Thoracic aorta (tissue), 2 donors: ENCODE data around the gene ACSM2B. TPM values are rescaled to one million over a fixed set of nuclear protein-coding genes. Genes with fewer than 3 reads are reported as not detected.
"Not testable (repeated sequence)": the region's sequence is repeated elsewhere in the genome, so short reads cannot be mapped to it uniquely, and the experiment has no call there.

ENCODE experiments used
- ATAC-seq: fragments of 150-250 bp; one replicate; pipeline ENCODE4 v1.8.0; 2017; ENCODE audit warnings: low read depth; ENCODE audit not compliant: insufficient number of reproducible peaks, low FRiP score
- DNase-seq: peaks from one replicate; pipeline ENCODE4 v3.0.0-alpha.2; 2020; ENCODE audit warnings: low spot score
- H3K27ac ChIP-seq, 2 donors: fragments of 200-600 bp; sonication (generic); 1 replicate in 1 of 2; 2 replicates in 1 of 2; pipeline ENCODE4 v1.5.1; 2016; ENCODE audit warnings: mild to moderate bottlenecking in 2 of 2, moderate library complexity in 2 of 2
- H3K27me3 ChIP-seq: fragments of 200-600 bp; sonication (generic); replicated peaks from 2 replicates; pipeline ENCODE4 v1.6.0; 2016; ENCODE audit warnings: mild to moderate bottlenecking; ENCODE audit not compliant: insufficient read depth
- H3K36me3 ChIP-seq: fragments of 200-600 bp; sonication (generic); one replicate; pipeline ENCODE4 v1.5.1; 2016
- H3K4me1 ChIP-seq, 2 donors: fragments of 200-600 bp; sonication (generic); 1 replicate in 1 of 2; 2 replicates in 1 of 2; pipeline versions ENCODE4 v1.5.1 to v1.6.0; 2016; ENCODE audit warnings: low read depth in 2 of 2, mild to moderate bottlenecking in 1 of 2; ENCODE audit not compliant: control insufficient read depth in 1 of 2
- H3K4me3 ChIP-seq: fragments of 200-600 bp; sonication (generic); 2 replicates; pipeline ENCODE4 v1.5.1; 2016; ENCODE audit warnings: mild to moderate bottlenecking
- H3K9me3 ChIP-seq: fragments of 200-600 bp; sonication (generic); 2 replicates; pipeline ENCODE4 v1.5.1; 2016
- total RNA-seq, 2 donors: library from RNA; depleted of rRNA; stranded (reverse); fragments of >200 nt; gene quantifications; one replicate each; pipeline versions ENCODE4 v1.1.0 to v1.2.3, GENCODE V29; 2016
- TF ChIP-seq, protein P1 (sequence below): fragments of 200-600 bp; sonication (generic); IDR thresholded peaks from one replicate; pipeline ENCODE4 v1.5.1; 2019; ENCODE audit warnings: antibody characterized with exemption

Gene ACSM2B
- total RNA-seq, 2 donors from 2014 or later = not detected

DNA sequence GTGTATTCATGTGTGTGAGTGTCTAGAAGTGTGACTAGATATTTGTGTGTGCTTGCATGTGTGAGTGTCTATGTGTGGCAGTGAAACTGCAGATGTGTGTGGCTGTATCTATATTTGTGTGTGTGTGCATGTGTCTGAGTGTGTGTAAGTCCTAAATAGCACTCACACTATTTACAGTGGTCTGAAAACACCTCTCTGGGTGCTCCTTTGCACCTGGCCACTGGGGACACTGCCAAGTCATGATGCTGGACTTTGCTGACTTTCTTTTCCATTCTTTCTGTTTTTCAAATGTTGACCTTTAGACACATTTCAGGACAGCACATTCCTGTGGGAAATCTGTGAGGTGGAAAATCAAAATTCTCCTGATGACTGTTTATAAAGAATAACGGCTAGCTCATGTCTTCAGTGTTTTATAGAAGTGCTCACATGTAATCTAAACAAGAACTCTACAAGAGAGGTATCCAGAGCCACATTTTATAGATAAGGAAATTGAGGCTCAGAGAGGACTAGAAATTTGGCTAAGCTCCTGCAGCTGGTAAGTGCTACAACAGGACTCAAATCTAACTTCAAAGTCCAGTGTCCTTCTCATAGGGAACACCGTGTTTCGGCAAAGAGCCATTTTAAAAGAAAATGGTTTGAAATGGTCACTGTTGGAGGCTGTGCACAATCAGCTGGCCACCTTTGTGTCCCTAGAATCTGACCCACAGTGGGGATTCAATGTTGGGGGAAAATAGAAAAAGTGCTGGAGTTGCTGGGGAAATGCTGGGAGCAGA lies 4.5 kb upstream of the ACSM2B start:
- not testable (repeated sequence) for ATAC-seq, H3K4me3 ChIP-seq, H3K27ac ChIP-seq, H3K9me3 ChIP-seq, DNase-seq, H3K4me1 ChIP-seq, H3K36me3 ChIP-seq, H3K27me3 ChIP-seq

DNA sequence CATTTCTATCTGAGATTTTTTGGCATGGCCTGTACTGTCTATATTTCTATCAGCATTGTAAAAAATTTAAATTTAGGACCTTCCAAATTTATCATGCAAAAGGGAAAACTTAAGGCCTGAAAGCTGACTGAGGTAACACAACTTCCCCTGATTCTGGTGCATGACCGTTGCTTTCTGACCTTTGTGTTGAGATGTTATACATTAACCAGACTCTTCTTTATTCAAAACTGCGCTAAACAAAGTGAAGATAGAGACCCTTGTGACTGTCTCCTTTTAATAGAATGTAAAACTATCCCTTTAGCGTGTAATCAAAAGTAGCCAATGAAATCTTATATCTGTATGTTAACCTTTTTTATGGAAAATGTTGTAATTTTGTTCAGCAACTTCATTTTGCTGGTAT lies 1.9 kb upstream of the ACSM2B start:
- not testable (repeated sequence) for H3K27ac ChIP-seq, H3K9me3 ChIP-seq, DNase-seq, ATAC-seq, H3K4me3 ChIP-seq, H3K4me1 ChIP-seq, H3K27me3 ChIP-seq, H3K36me3 ChIP-seq

DNA sequence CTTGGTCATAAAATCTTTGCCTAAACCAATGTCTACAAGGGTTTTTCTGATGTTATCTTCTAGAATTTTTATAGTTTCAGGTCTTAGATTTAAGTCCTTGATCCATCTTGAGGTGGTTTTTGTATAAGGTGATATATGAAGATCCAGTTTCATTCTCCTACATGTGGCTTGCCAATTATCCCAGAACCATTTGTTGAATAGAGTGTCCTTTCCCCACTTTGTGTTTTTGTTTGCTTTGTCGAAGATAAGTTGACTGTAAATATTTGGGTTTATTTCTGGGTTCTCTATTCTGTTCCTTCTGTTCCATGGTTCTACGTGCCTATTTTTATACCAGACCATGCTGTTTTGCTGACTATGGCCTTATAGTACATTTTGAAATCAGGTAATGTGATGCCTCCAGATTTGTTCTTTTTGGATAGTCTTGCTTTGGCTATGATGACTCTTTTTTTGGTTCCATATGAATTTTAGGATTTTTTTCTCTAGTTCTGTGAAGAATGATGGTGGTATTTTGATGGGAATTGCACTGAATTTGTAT lies 7.0 kb downstream of the ACSM2B start:
- ATAC-seq, DNase-seq, H3K4me1 ChIP-seq, H3K27me3 ChIP-seq, H3K36me3 ChIP-seq, H3K9me3 ChIP-seq, H3K27ac ChIP-seq, H3K4me3 ChIP-seq: not testable (repeated sequence)

DNA sequence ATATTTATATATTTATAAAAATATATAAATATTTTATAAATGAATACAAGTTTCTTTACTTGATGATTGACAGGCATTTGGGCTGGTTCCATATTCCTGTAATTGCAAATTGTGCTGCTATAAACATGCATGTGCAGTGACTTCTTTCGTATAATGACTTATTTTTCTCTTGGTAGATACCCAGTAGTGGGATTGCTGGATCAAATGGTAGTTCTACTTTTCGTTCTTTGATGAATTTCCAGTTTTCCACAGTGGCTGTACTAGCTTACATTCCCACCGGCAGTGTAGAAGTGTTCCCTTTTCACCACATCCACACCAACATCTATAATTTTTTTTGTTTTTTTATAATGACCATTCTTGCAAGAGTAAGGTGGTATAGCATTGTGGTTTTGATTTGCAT lies 7.8 kb downstream of the ACSM2B start:
- TF ChIP-seq, protein P1, sequence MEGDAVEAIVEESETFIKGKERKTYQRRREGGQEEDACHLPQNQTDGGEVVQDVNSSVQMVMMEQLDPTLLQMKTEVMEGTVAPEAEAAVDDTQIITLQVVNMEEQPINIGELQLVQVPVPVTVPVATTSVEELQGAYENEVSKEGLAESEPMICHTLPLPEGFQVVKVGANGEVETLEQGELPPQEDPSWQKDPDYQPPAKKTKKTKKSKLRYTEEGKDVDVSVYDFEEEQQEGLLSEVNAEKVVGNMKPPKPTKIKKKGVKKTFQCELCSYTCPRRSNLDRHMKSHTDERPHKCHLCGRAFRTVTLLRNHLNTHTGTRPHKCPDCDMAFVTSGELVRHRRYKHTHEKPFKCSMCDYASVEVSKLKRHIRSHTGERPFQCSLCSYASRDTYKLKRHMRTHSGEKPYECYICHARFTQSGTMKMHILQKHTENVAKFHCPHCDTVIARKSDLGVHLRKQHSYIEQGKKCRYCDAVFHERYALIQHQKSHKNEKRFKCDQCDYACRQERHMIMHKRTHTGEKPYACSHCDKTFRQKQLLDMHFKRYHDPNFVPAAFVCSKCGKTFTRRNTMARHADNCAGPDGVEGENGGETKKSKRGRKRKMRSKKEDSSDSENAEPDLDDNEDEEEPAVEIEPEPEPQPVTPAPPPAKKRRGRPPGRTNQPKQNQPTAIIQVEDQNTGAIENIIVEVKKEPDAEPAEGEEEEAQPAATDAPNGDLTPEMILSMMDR = no peak
- no peak for DNase-seq
- Histone ChIP-seq H3K27ac (no peak overlapping the region), H3K27me3 (no peaks in the 10 kb centered on the region), H3K36me3 (no peaks in the 10 kb centered on the region), H3K4me3 (no peak overlapping the region), H3K9me3 (no peaks in the 10 kb centered on the region), H3K4me1 (no peaks in the 10 kb centered on the region)
- ATAC-seq = no peak

DNA sequence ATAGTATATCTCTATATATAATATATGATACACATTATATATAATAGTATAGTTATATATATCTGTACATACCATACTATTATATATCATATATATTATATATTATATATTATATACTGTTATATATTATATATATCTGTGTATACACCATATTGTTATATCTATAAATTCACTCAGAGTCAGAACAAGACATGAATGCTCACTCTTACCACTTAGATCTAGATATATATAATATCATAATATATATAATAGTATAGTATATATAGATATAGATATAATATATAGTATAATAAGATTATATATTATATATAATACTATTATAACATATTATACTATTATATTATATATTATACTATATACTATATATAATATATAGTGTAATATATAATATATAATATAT lies 9.3 kb downstream of the ACSM2B start:
- H3K4me3 ChIP-seq = no peak overlapping the region
- peaks cover 3% of the 10 kb centered on the region for H3K9me3 ChIP-seq
- no peaks in the 10 kb centered on the region for H3K36me3 ChIP-seq
- DNase-seq (no peak), ATAC-seq (no peak)
- TF ChIP-seq, protein P1 = no peak
- H3K27me3 ChIP-seq = no peaks in the 10 kb centered on the region
- H3K27ac ChIP-seq = no peak overlapping the region
- H3K4me1 ChIP-seq = no peaks in the 10 kb centered on the region

DNA sequence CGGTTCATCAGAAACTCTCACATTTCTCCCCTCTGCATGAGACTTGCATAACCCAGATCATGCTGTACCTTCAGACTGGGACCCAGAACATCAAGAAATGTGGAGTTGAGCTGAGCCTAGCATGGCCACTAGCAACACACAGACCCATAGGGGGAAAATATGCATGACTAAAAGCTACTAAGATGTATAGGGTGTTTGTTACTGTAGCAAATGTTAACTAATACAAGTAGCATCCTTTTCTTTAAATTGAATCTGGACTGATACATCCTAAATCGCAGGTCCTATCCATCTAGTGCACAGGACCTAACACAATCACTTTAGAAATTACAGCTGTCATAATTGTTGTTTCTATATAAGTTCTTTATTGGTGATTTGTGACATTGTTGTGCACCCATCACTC lies 10.8 kb downstream of the ACSM2B start:
- not testable (repeated sequence) for H3K9me3 ChIP-seq, H3K4me3 ChIP-seq, H3K36me3 ChIP-seq, H3K27me3 ChIP-seq, H3K27ac ChIP-seq, ATAC-seq, DNase-seq, H3K4me1 ChIP-seq

DNA sequence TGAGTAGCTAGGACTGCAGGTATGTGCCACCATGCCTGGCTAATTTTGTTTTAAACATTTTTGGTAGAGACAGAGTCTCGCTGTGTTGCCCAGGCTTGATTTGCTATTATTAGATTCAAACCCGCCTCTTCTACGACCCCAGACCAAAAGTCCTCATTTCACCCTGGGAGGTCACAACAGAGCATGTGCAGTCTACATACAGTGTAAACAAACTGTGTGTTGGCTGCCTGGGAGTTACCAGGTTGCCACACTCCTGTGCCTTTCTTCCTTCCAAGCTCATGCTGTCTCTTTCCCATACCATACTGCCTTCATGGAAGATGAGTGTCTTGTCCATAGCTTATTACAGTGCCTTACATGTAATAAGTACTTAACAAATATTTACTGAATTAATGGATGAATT lies 11.9 kb downstream of the ACSM2B start:
- H3K27ac ChIP-seq, H3K27me3 ChIP-seq, H3K4me3 ChIP-seq, ATAC-seq, H3K36me3 ChIP-seq, H3K9me3 ChIP-seq, DNase-seq, H3K4me1 ChIP-seq: not testable (repeated sequence)

DNA sequence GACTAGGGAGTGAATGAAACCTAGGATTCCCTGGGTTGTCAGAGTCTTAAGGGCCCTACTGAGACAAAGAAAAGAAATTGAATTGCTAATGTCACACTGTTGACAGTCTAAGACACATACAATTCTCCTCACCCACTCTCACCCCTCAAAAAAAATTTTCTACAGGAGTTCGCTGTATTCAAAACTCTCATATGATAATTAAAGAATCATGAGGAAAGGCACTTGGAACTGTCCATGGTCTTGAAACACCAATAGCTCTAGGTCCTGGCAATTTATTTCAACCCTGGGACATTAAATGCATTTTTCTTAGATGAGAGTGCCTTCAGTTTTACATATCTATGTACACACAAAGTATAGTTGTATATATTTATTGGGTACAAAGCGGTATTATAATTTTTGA lies 20.5 kb downstream of the ACSM2B start:
- not testable (repeated sequence) for H3K27ac ChIP-seq, ATAC-seq, DNase-seq, H3K36me3 ChIP-seq, H3K27me3 ChIP-seq, H3K9me3 ChIP-seq, H3K4me3 ChIP-seq, H3K4me1 ChIP-seq

DNA sequence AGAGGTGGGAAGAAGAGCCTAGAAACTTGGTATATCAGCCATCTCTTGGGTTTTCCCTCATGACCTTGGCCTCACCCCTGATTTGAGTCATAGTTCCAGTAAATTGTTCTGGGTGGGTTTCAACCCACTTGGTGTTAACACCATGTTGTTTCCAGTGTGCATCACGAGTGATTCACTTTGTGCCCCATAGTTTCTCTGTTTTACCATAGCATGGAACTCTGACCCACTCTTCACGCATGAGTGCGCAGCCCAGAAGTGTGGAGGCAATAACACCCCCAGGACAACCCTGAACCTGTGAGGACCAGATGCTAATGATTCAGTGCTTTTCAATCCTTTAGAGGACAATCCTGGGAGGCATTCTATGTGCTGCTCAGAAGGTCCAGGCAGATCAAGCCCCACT lies 21.5 kb downstream of the ACSM2B start:
- not testable (repeated sequence) for H3K9me3 ChIP-seq, H3K27me3 ChIP-seq, H3K27ac ChIP-seq, H3K36me3 ChIP-seq, H3K4me1 ChIP-seq, DNase-seq, ATAC-seq, H3K4me3 ChIP-seq

DNA sequence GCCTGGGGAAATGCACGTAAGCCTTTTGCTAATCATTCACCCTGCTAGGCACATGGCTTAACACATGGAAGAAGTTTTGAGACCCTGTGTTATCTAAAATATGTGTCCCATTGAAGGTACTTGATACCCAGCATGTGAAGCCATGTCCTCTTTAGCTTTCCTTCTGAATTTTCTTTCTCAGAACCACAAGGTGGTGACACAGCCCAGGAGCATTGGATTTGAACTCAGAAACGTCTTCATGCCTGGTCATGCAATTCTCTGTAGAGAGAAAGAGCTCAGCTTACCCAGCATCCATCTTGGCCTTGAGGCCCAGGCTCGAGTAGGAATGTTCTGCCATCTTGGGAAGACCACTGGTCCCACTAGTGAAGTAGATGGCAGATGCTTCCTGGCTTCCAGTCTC lies 22.7 kb downstream of the ACSM2B start:
- DNase-seq, H3K9me3 ChIP-seq, H3K27me3 ChIP-seq, H3K4me3 ChIP-seq, H3K27ac ChIP-seq, ATAC-seq, H3K36me3 ChIP-seq, H3K4me1 ChIP-seq: not testable (repeated sequence)

DNA sequence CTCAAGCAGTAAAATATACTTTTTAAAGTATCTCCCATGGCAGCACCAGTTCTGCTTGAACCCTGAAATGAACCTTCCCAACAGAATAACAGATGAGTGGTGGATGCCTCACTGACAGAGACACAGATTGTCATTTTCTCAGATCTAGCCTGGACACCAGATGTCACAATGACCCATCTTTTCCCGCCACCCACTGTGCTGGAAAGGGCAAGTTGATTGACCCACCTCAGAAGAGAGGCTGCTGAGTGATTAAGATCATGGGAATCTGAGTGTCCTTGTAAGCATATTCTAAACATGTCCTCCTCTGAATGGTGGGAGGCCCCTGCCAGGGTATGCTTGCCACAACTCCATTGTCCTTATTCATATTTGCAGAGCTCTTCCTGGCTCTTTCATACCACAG lies 29.2 kb downstream of the ACSM2B start:
- not testable (repeated sequence) for H3K4me3 ChIP-seq, H3K27me3 ChIP-seq, H3K9me3 ChIP-seq, DNase-seq, ATAC-seq, H3K4me1 ChIP-seq, H3K36me3 ChIP-seq, H3K27ac ChIP-seq
